Uterus (tissue), 4 donors: ENCODE results near the gene SLC17A8. TPM values are rescaled to one million over a fixed set of nuclear protein-coding genes. Genes with fewer than 3 reads are reported as not detected.

Experiments used
- DNase-seq, 2 donors: peaks; one replicate each; pipeline ENCODE4 v3.0.0-alpha.2; 2019 to 2020
- H3K27ac ChIP-seq, 2 donors: fragments of 200-600 bp; sonication (generic); 1 replicate in 1 of 2; 2 replicates in 1 of 2; pipeline ENCODE4 v1.5.1; 2016 to 2018
- H3K27me3 ChIP-seq, 2 donors: fragments of 200-600 bp; sonication (generic); one replicate each; pipeline ENCODE4 v1.5.1; 2018 to 2019; ENCODE audit warnings: control low read depth in 1 of 2
- H3K36me3 ChIP-seq, 2 donors: fragments of 200-600 bp; sonication (generic); one replicate each; pipeline ENCODE4 v1.5.1; 2019; ENCODE audit warnings: control low read depth in 1 of 2
- H3K4me1 ChIP-seq, 2 donors: fragments of 200-600 bp; sonication (generic); one replicate each; pipeline ENCODE4 v1.5.1; 2018 to 2019; ENCODE audit warnings: control low read depth in 1 of 2
- H3K4me3 ChIP-seq, 2 donors: fragments of 200-600 bp; sonication (generic); 1 replicate in 1 of 2; 2 replicates in 1 of 2; pipeline ENCODE4 v1.5.1; 2018 to 2019; ENCODE audit warnings: mild to moderate bottlenecking in 1 of 2
- H3K9me3 ChIP-seq, 2 donors: fragments of 200-600 bp; sonication (generic); one replicate each; pipeline ENCODE4 v1.5.1; 2019; ENCODE audit warnings: control low read depth in 1 of 2
- POLR2A ChIP-seq, 2 donors: fragments of 450-650 bp; IDR thresholded peaks; one replicate each; pipeline ENCODE4 v1.6.1; 2016; ENCODE audit warnings: antibody characterized with exemption in 2 of 2, mild to moderate bottlenecking in 1 of 2, moderate library complexity in 1 of 2
- intact Hi-C: fragments of 100-400 bp; cut with DNase I; formaldehyde crosslinking; loops from one replicate; pipeline ENCODE4 v1.15.1; 2023; ENCODE audit warnings: low total_unique reads
- total RNA-seq, 4 donors: library from RNA; depleted of rRNA in 3 of 4; stranded (reverse); fragments of >200 nt in 3 of 4; gene quantifications; one replicate each; pipeline versions ENCODE4 v1.1.0 to v1.2.4, GENCODE V29; 2014 to 2023
- TF ChIP-seq, protein P1 (sequence below), 4 experiments: fragments of 200-600 bp in 2 of 4; fragments of 450-650 bp in 2 of 4; sonication (generic) in 2 of 4; IDR thresholded peaks; one replicate each; pipeline ENCODE4 v1.5.1; 2016 to 2019; ENCODE audit warnings: antibody characterized with exemption in 4 of 4, mild to moderate bottlenecking in 2 of 4, moderate library complexity in 1 of 4
- donor health status: DM: yes; HTN: yes; CAD: no.

Gene SLC17A8
- total RNA-seq, 4 donors from 2014 or later = 1.1 TPM; not detected in 3

DNA sequence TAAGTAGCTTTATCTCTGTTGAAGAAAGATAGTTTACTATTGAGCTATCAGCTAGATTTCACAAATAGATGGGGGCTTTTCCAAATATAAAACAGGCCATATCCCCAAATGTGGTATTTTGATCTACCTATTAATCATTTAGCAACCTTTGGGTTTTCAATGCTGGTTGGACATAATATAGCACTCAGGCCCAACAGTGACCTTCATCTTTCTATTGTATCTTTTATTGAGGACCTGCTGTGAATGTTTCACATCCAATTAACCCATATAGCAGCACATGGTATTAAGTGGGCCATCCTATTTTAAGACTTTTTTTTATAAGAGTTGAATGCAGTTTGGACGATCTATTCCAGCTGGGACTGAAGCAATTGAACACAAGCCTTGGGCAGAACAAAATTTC lies 106.8 kb downstream of the SLC17A8 start:
- Histone ChIP-seq H3K27me3 (no peaks in the 10 kb centered on the region), H3K27ac (no peak overlapping the region), H3K36me3 (no peaks in the 10 kb centered on the region), H3K4me3 (no peak overlapping the region), H3K9me3 (no peaks in the 10 kb centered on the region), H3K4me1 (no peaks in the 10 kb centered on the region)
- no peak for DNase-seq
- TF ChIP-seq, protein P1, sequence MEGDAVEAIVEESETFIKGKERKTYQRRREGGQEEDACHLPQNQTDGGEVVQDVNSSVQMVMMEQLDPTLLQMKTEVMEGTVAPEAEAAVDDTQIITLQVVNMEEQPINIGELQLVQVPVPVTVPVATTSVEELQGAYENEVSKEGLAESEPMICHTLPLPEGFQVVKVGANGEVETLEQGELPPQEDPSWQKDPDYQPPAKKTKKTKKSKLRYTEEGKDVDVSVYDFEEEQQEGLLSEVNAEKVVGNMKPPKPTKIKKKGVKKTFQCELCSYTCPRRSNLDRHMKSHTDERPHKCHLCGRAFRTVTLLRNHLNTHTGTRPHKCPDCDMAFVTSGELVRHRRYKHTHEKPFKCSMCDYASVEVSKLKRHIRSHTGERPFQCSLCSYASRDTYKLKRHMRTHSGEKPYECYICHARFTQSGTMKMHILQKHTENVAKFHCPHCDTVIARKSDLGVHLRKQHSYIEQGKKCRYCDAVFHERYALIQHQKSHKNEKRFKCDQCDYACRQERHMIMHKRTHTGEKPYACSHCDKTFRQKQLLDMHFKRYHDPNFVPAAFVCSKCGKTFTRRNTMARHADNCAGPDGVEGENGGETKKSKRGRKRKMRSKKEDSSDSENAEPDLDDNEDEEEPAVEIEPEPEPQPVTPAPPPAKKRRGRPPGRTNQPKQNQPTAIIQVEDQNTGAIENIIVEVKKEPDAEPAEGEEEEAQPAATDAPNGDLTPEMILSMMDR (IDR thresholded peaks at IDR 0.05) = no peak
- TF ChIP-seq POLR2A (IDR thresholded peaks at IDR 0.05) = no peak
- intact Hi-C loops = no loop called here

DNA sequence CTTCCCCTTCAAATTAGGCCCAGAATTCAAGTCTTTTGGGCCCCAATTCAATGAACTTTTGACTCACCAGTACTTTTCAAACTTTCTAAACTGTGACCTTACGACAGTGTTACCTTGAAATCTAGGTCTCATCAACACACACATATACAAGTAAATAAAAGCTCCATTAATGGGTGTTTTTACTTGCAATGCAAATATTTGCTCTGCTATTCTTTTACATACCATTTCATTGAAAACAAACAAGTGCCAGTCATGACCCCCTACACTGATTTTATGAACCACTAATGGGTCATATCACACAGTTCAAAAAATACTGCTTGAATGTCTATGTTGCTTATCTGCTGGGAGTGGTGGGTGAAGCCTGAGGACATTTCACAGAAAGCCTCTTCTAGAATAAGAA lies 107.7 kb downstream of the SLC17A8 start:
- no peak overlapping the region for H3K27ac ChIP-seq
- intact Hi-C loops = no loop called here
- DNase-seq = no peak
- no peak for TF ChIP-seq POLR2A (IDR thresholded peaks at IDR 0.05)
- H3K4me1 ChIP-seq = no peaks in the 10 kb centered on the region
- no peak overlapping the region for H3K4me3 ChIP-seq
- H3K27me3 ChIP-seq = no peaks in the 10 kb centered on the region
- no peaks in the 10 kb centered on the region for H3K9me3 ChIP-seq
- H3K36me3 ChIP-seq = no peaks in the 10 kb centered on the region

DNA sequence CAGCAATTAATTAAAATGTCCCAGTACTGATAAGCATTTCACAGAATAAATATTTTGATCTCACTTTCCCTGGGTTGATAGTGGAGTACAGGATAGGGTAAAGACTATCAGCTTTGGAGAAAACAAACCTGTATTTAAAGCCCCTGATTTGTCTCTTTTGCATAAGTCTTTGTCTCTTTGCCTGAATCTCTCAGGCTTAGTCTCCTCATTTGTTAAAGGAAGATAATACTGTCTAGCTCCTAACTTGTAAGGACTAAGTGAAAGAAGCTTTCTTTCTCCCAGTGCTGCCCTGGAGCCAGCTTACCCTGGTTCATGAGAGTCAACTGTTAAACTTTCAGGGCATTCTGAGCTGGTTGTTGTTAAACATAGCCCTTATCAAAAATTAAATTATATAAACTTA lies 111.3 kb downstream of the SLC17A8 start:
- no peaks in the 10 kb centered on the region for H3K27me3 ChIP-seq
- no peak overlapping the region for H3K4me3 ChIP-seq
- H3K4me1 ChIP-seq = no peaks in the 10 kb centered on the region
- no peak overlapping the region for H3K27ac ChIP-seq
- no peaks in the 10 kb centered on the region for H3K9me3 ChIP-seq
- TF ChIP-seq, protein P1 (IDR thresholded peaks at IDR 0.05) = no peak
- TF ChIP-seq POLR2A (IDR thresholded peaks at IDR 0.05) = no peak
- no peaks in the 10 kb centered on the region for H3K36me3 ChIP-seq
- intact Hi-C loops = no loop called here
- DNase-seq = no peak

Other genes with a start within 250 kb of the SLC17A8 start
- gene BLTP3B, start 214.2 kb upstream of the SLC17A8 start, total RNA-seq = 10 to 100 TPM in 3 of 4 donors, 1 to 10 TPM in 1; 9.7 to 42.0 (median 25.1) TPM
- gene ACTR6, start 156.3 kb upstream of the SLC17A8 start, total RNA-seq = 100 to 1,000 TPM in 1 of 4 donors, 10 to 100 TPM in 3; 13.8 to 131 (median 34.8) TPM
- gene DEPDC4, start 90.0 kb upstream of the SLC17A8 start, total RNA-seq = 10 to 100 TPM in 1 of 4 donors, 1 to 10 TPM in 2, not detected in 1; 1.2 to 11.1 (median 1.6) TPM
- gene SCYL2, start 89.9 kb upstream of the SLC17A8 start, total RNA-seq = 100 to 1,000 TPM in 1 of 4 donors, 10 to 100 TPM in 3; 24.6 to 103 (median 42.5) TPM
- gene NR1H4, start 116.8 kb downstream of the SLC17A8 start, total RNA-seq = under 1 TPM in 1 of 4 donors, not detected in 3; 0.35 TPM
- 10 to 100 TPM in 1 of 4 donors, 1 to 10 TPM in 1, not detected in 2; 2.5 to 45.8 TPM for gene GAS2L3, start 216.6 kb downstream of the SLC17A8 start, total RNA-seq